CD4-positive, alpha-beta T cell (primary cell): ENCODE data around the gene CCDC85A. TPM values are rescaled to one million over a fixed set of nuclear protein-coding genes. Genes with fewer than 3 reads are reported as not detected.
"Not testable (repeated sequence)": the region's sequence is repeated elsewhere in the genome, so short reads cannot be mapped to it uniquely, and the experiment has no call there.

ENCODE experiments used
- ATAC-seq: fragments of 200-7000 bp; cut with Tn5 transposase; one replicate; pipeline ENCODE4 v1.10.0; 2022; ENCODE audit warnings: mild to moderate bottlenecking; ENCODE audit not compliant: poor library complexity
- CTCF ChIA-PET: fragments of 350-600 bp; sonication (Branson Sonifier 250); formaldehyde crosslinking; loops from one replicate; lab custom pipeline; 2021; ENCODE audit warnings: antibody characterized with exemption, inconsistent platforms; lab: Charles Lee
- POLR2A ChIA-PET: fragments of 350-600 bp; sonication (Branson Sonifier 250); formaldehyde crosslinking; loops from one replicate; lab custom pipeline; 2021; ENCODE audit warnings: antibody characterized with exemption, inconsistent platforms; lab: Charles Lee
- DNase-seq, 14 experiments: peaks; one replicate each; pipeline ENCODE4 v3.0.0-alpha.2; 2013 to 2020; ENCODE audit warnings: mixed read lengths in 2 of 14
- H3K27ac ChIP-seq, 2 donors: one replicate each; pipeline versions ENCODE4 v1.5.1 to v1.7.0; 2013; ENCODE audit warnings: low read length in 2 of 2, low read depth in 1 of 2, mild to moderate bottlenecking in 1 of 2
- H3K27me3 ChIP-seq, 2 experiments: 1 replicate in 1 of 2; 2 replicates in 1 of 2; pipeline versions ENCODE4 v1.6.1 to v1.7.0; 2013; ENCODE audit warnings: low read length in 2 of 2, control low read depth in 1 of 2, mild to moderate bottlenecking in 1 of 2, moderate library complexity in 1 of 2; ENCODE audit not compliant: insufficient read depth in 2 of 2, control insufficient read depth in 1 of 2
- H3K36me3 ChIP-seq: one replicate; pipeline ENCODE4 v1.6.1; 2013; ENCODE audit warnings: low read length, control low read depth; ENCODE audit not compliant: insufficient read depth
- H3K4me1 ChIP-seq: one replicate; pipeline ENCODE4 v1.6.1; 2013; ENCODE audit warnings: low read length, control low read depth; ENCODE audit not compliant: insufficient read depth
- H3K4me3 ChIP-seq: one replicate; pipeline ENCODE4 v1.5.1; 2013; ENCODE audit warnings: mild to moderate bottlenecking, low read length, moderate library complexity
- H3K9me3 ChIP-seq, 2 experiments: 1 replicate in 1 of 2; 2 replicates in 1 of 2; pipeline versions ENCODE4 v1.6.1 to v1.7.0; 2013; ENCODE audit warnings: low read length in 2 of 2, mild to moderate bottlenecking in 2 of 2, control low read depth in 1 of 2, moderate library complexity in 1 of 2; ENCODE audit not compliant: control insufficient read depth in 1 of 2, insufficient read depth in 1 of 2
- H3K27ac Mint-ChIP-seq: one replicate; pipeline ENCODE4 v1.8.0; 2020; ENCODE audit warnings: mixed read lengths
- H3K27me3 Mint-ChIP-seq: one replicate; pipeline ENCODE4 v1.8.0; 2021; ENCODE audit warnings: mixed read lengths
- H3K36me3 Mint-ChIP-seq: one replicate; pipeline ENCODE4 v1.8.0; 2021; ENCODE audit warnings: low read depth, mixed read lengths
- H3K4me1 Mint-ChIP-seq: one replicate; pipeline ENCODE4 v1.8.0; 2021; ENCODE audit warnings: low read depth, mixed read lengths
- H3K4me3 Mint-ChIP-seq: one replicate; pipeline ENCODE4 v1.8.0; 2020; ENCODE audit warnings: mild to moderate bottlenecking, mixed read lengths
- H3K9me3 Mint-ChIP-seq: one replicate; pipeline ENCODE4 v1.8.0; 2020; ENCODE audit warnings: mixed read lengths
- CTCF ChIP-seq: fragments of 200-600 bp; IDR thresholded peaks from one replicate; pipeline ENCODE4 v1.8.0; 2022; ENCODE audit warnings: antibody characterized with exemption, mild to moderate bottlenecking
- intact Hi-C, 2 experiments: fragments of 100-400 bp; cut with DNase I in 1 of 2; cut with micrococcal nuclease in 1 of 2; formaldehyde crosslinking; loops; one replicate each; pipeline versions ENCODE4 v1.15.1 to v1.9.0; 2023 to 2025; cut with DNase I, micrococcal nuclease
- total RNA-seq, 174 experiments: library from RNA in 2 of 174; stranded (reverse) in 2 of 174; gene quantifications; one replicate each; pipeline ENCODE4 v1.2.3 and lab custom pipeline; 2021 to 2026

Gene CCDC85A
- total RNA-seq, 2 experiments from 2014 or later, result not detected

DNA sequence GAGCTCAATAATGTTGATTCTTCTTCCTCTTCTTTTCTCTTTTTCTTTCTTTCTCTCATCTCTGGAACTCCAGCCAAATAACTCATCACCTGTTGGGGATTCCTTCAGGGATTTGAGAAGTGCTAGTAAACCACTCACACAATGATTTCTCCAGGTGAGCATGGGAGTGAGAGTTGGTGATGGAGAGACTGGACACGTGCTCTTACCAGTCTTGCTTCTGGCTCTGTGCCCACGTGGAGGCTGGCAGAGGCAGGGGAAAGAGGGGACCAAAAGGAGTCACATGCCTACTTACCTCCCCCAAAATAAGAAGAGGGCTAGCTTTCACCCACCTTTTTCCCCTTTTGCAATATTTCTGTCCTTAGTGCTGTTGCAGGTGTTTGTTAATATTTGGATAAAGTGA, 28.6 kb upstream of the CCDC85A start:
- Histone ChIP-seq H3K4me3 (no peak overlapping the region), H3K36me3 (no peaks in the 10 kb centered on the region), H3K27me3 (peaks cover 0 to 2% of the 10 kb centered on the region in 2 experiments), H3K27ac (no peak overlapping the region), H3K9me3 (no peaks in the 10 kb centered on the region), H3K4me1 (no peaks in the 10 kb centered on the region)
- Mint-ChIP-seq H3K4me1 (no peaks in the 10 kb centered on the region), H3K27ac (no peak overlapping the region), H3K27me3 (no peaks in the 10 kb centered on the region), H3K36me3 (no peaks in the 10 kb centered on the region), H3K9me3 (no peaks in the 10 kb centered on the region), H3K4me3 (no peak overlapping the region)
- intact Hi-C loops, result no loop called here
- ChIA-PET CTCF (no interaction called here), POLR2A (no interaction called here)
- ATAC-seq, result no peak
- no peak for TF ChIP-seq CTCF
- no peak for DNase-seq

GRCh38 chr2:56159875-56160274, 23.9 kb upstream of the CCDC85A start:
- H3K36me3 ChIP-seq, CTCF ChIA-PET, ATAC-seq, H3K4me1 Mint-ChIP-seq, H3K4me1 ChIP-seq, H3K27ac ChIP-seq, H3K36me3 Mint-ChIP-seq, H3K4me3 Mint-ChIP-seq, H3K9me3 ChIP-seq, DNase-seq, H3K4me3 ChIP-seq, POLR2A ChIA-PET, H3K27ac Mint-ChIP-seq, intact Hi-C loops, H3K27me3 Mint-ChIP-seq, H3K27me3 ChIP-seq, H3K9me3 Mint-ChIP-seq: not testable (repeated sequence)

DNA sequence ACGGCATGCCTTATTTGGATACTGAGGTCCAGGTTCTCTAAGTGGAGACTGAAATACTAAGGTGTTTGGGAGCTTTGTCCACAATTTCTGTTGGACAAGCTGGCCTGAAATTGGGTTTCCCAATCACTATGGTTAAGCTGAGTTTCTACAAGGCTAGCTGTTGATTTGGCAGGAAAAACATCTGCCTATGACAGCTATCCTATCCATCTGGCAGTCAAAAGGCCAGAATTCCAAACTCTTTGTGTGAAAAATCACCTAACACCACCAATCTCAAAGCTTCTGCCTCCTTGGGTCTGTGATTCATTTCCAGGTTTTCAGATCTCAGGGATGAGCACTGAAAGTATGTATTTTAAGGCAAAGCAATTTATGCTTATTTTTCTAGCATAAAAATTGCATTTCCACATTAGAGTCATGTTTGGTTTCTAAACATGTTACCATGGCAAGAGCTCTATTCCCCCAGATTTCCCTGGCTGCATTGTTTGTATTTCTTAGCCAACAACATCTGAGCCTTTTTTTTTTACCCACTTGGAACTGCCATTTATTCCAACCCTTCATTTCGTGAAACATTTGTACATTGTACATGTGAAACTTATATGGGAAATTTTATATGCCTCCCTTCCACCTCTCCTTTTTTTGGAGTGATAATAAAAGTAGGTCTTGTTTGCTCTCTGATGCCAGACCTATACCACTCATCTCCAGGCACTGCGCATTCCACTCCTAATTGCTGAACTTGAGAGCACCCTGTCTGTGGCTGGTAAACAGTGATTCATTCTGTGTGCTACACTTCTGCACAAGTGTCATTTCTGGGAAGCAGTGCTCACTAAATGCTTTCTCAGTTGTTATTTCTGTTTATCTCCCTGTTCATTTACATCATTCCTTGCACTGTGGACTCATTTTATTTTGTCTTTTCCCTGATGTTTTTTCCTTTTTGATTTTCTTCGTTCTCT, 15.9 kb upstream of the CCDC85A start:
- H3K27me3 Mint-ChIP-seq, result peaks cover 5% of the 10 kb centered on the region
- ChIA-PET POLR2A (no interaction called here), CTCF (no interaction called here)
- H3K9me3 Mint-ChIP-seq, result peaks cover 3% of the 10 kb centered on the region
- intact Hi-C loops, result no loop called here
- Histone ChIP-seq H3K4me1 (no peaks in the 10 kb centered on the region), H3K9me3 (no peaks in the 10 kb centered on the region), H3K27me3 (no peaks in the 10 kb centered on the region), H3K36me3 (no peaks in the 10 kb centered on the region), H3K4me3 (no peak overlapping the region), H3K27ac (no peak overlapping the region)
- no peak for TF ChIP-seq CTCF
- no peak overlapping the region for H3K4me3 Mint-ChIP-seq
- ATAC-seq, result no peak
- no peaks in the 10 kb centered on the region for H3K36me3 Mint-ChIP-seq
- no peak overlapping the region for H3K27ac Mint-ChIP-seq
- H3K4me1 Mint-ChIP-seq, result no peaks in the 10 kb centered on the region
- DNase-seq, result no peak
